DMS53 (cell line): ENCODE data around the gene IRGQ.
A peak's percentile ranks its signal among the peaks of the same experiment; 100 is the strongest.
"Not testable (repeated sequence)": the region's sequence is repeated elsewhere in the genome, so short reads cannot be mapped to it uniquely, and the experiment has no call there.

Experiments used
- DNase-seq: peaks from one replicate; lab custom pipeline; 2025; lab: John Stamatoyannopoulos, UW

The IRGQ gene

GRCh38 chr19:43623889-43624670 is 28.1 kb upstream of the IRGQ start:
- no peak for DNase-seq

GRCh38 chr19:43622956-43623355 is 27.0 kb upstream of the IRGQ start:
- no peak for DNase-seq

GRCh38 chr19:43622070-43622469 is 26.1 kb upstream of the IRGQ start:
- no peak for DNase-seq

GRCh38 chr19:43620061-43621001 is 24.4 kb upstream of the IRGQ start:
- DNase-seq = no peak

- DNase-seq = peak; percentile 97
Observed at GRCh38 chr19:43619262-43620060, 23.5 kb upstream of the IRGQ start, which contains the start of gene ZNF428. Gene ZNF428, minus strand, starts transcription at chr19:43619629. Its CDS starts 5,325 bp downstream, at chr19:43614304.

- DNase-seq = no peak
Observed at GRCh38 chr19:43618921-43619261, 23.0 kb upstream of the IRGQ start.

- DNase-seq = no peak
Observed at GRCh38 chr19:43616954-43617353, 21.0 kb upstream of the IRGQ start.

- DNase-seq = no peak
Observed at GRCh38 chr19:43616306-43616705, 20.4 kb upstream of the IRGQ start.

GRCh38 chr19:43612374-43612773 is 16.4 kb upstream of the IRGQ start:
- DNase-seq = no peak

- no peak for DNase-seq
Observed at GRCh38 chr19:43611788-43612187, 15.9 kb upstream of the IRGQ start, which contains the start of gene SRRM5. Gene SRRM5, plus strand, starts transcription at chr19:43612088. Its CDS starts 34 bp downstream, at chr19:43612122.

GRCh38 chr19:43610493-43610892 is 14.6 kb upstream of the IRGQ start:
- DNase-seq = no peak

GRCh38 chr19:43609872-43610271 is 13.9 kb upstream of the IRGQ start:
- no peak for DNase-seq

GRCh38 chr19:43607238-43608205 is 11.6 kb upstream of the IRGQ start:
- no peak for DNase-seq

GRCh38 chr19:43606569-43607229 is 10.8 kb upstream of the IRGQ start:
- DNase-seq = no peak

- no peak for DNase-seq
Observed at GRCh38 chr19:43605875-43606568, 10.1 kb upstream of the IRGQ start.

GRCh38 chr19:43600326-43600725 is 4.4 kb upstream of the IRGQ start:
- not testable (repeated sequence) for DNase-seq

GRCh38 chr19:43599635-43600295 is 3.8 kb upstream of the IRGQ start:
- DNase-seq = no peak

- no peak for DNase-seq
Observed at GRCh38 chr19:43598445-43599240, 2.7 kb upstream of the IRGQ start.
